ENCODE results near the gene EXOC4.

Gene EXOC4

DNA sequence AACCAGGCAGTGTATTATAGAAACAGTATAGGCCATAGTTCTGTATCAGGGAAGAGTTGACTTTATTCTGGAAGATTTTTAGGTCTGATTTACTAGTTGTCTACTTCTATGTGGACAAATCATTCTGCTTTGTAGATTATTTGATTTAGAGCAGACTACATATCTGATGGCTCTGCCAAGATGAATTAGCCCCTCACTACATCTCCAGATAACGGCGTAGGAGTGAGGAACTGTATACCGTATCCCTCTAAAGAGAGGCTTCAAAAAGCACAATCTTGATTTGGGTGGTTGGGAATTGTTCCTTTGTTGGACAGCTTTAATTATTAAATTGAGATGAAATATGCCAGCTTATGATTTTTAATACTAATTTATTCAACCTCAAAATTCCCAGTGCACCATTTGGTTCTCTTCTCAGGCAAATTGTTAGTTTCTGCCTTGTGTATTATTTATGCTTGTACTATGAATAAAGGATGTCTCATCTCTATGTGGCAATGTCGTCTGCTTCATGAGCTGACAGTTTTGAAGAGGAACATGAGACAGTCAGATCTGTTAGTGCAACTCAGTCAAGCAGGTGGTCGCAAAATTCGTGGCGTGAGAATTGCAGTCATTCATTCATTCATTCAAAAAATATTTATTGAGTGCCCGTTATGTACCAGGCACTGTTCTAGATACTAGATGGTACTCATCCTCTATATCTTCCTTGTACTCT is 422.8 kb downstream of the EXOC4 start:
- peaks cover 3% of the 10 kb centered on the region for H3K9me3 Mint-ChIP-seq
- DNase-seq (ENCODE audit: low spot score in 2 of 2), result no peak

DNA sequence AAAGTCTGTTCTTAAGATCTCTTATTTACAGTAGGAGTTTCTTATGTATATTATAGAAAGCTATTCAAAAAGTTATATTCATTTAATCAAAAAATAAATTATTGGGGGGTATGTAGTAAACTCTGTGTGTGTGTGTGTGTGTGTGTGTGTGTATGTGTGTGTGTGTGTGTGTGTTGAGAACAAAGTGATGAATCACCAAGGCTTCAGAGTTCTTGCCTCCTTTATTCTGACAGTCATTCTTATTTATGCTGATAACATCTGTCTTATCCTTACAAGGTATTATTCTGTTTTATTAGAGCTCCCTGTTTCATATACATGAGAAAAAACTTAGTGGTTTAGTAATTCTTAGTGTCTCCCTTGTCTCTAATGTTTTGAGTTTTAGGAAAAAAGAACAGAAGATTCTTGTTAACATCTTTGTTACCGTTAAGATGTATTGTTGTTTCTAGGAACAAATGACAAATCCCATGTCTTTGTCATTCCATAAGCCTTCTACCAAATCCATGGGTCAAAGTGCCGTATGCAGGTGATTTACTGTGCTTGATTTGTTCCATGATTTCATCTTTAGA is 424.0 kb downstream of the EXOC4 start:
- Mint-ChIP-seq H3K36me3 (no peaks in the 10 kb centered on the region), H3K27ac (no peak overlapping the region), H3K9me3 (no peaks in the 10 kb centered on the region), H3K4me1 (no peaks in the 10 kb centered on the region), H3K4me3 (no peak overlapping the region)
- ATAC-seq (no peak), DNase-seq (ENCODE audit: low spot score in 2 of 2) (no peak)

More for the DNA sequence above, 422.8 kb downstream of the EXOC4 start:
- Mint-ChIP-seq H3K27ac (no peak overlapping the region), H3K36me3 (no peaks in the 10 kb centered on the region), H3K4me3 (no peak overlapping the region), H3K4me1 (no peaks in the 10 kb centered on the region)
- ATAC-seq, result no peak

- no peaks in the 10 kb centered on the region for H3K4me1 Mint-ChIP-seq
- H3K36me3 Mint-ChIP-seq, result no peaks in the 10 kb centered on the region
- H3K9me3 Mint-ChIP-seq, result no peaks in the 10 kb centered on the region
- no peak for ATAC-seq
- no peak overlapping the region for H3K4me3 Mint-ChIP-seq
- no peak for DNase-seq (ENCODE audit: low spot score in 2 of 2)
- no peak overlapping the region for H3K27ac Mint-ChIP-seq
These were observed 425.4 kb downstream of the EXOC4 start for GRCh38 chr7:133678137-133678814.

DNA sequence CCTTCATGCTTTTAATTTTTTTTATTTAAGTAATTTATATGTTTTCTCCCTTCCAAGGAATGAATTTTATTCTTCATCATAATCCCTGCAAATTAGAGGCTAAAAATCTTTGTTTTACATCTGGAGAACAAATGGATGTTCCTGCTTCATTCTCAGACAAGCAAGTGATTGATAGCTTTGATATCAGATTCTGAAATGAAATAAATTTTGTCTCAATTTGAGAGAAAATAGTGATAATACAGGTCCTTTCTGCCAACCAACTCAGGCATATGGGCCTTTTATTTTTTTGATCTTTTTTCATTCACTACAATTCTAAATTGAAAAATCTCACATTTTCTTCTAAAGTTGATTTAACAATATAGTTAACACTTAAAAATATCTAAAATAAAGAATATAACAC is 427.1 kb downstream of the EXOC4 start:
- ATAC-seq, result no peak

DNA sequence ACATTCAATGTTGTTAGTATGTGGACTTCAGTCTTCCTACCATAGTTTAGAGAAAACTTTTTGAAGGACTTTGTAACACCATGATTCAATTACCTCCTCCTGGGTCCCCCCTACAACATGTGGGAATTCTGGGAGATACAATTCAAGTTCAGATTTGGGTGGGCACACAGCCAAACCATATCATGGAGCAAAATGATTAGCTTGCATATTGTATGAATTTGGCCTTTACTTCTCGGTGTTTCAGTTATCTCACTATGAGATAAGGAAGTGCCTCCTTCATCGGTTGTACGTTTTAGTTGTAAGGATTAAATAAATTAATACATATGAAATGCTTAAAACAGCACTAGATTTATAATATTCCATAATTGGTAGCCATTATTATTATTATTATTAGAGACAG is 428.7 kb downstream of the EXOC4 start:
- Mint-ChIP-seq H3K27ac (no peak overlapping the region), H3K9me3 (no peaks in the 10 kb centered on the region), H3K4me1 (no peaks in the 10 kb centered on the region), H3K4me3 (no peak overlapping the region), H3K36me3 (no peaks in the 10 kb centered on the region)
- DNase-seq (ENCODE audit: low spot score in 2 of 2) (no peak), ATAC-seq (no peak)

More for the DNA sequence above, 427.1 kb downstream of the EXOC4 start:
- Mint-ChIP-seq H3K27ac (no peak overlapping the region), H3K9me3 (no peaks in the 10 kb centered on the region), H3K4me1 (no peaks in the 10 kb centered on the region), H3K36me3 (no peaks in the 10 kb centered on the region), H3K4me3 (no peak overlapping the region)
- DNase-seq (ENCODE audit: low spot score in 2 of 2), result no peak

DNA sequence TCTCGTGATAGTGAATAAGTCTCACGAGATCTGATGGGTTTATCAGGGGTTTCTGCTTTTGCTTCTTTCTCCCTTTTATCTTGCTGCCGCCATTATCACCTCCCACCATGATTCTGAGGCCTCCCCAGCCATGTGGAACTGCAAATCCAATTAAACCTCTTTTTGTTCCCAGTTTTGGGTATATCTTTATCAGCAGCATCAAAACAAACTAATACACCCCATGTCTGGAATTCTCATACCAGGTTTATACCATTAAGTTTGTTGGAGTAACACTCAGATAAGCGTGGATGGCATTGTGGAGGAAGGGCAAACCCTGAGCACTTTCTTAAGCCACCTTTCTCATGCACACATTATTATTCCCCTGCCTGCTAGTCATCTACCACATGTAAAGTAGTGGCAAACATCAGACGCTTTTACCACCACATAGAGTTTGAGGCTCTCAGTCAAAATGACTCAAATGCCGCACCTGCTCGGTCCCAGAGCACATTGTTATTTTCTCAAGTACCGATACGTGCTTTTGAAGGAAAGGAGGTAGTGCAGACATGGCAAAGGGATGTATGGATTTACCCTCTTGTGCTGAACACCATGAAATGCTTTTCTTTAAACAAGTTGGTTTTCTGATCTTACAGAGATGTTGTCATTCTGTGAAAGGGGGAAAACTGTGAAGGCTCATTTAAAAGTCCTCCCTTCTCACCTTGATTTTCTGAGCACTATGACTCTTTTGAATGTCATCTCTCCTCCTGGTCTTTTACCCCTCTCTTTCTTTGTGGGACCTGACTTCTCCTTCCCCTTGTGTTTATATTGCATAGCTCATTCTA is 429.7 kb downstream of the EXOC4 start:
- DNase-seq (ENCODE audit: low spot score in 2 of 2), result no peak
- H3K4me3 Mint-ChIP-seq, result no peak overlapping the region
- no peak for ATAC-seq
- H3K9me3 Mint-ChIP-seq, result no peaks in the 10 kb centered on the region
- H3K36me3 Mint-ChIP-seq, result no peaks in the 10 kb centered on the region
- H3K27ac Mint-ChIP-seq, result no peak overlapping the region
- H3K4me1 Mint-ChIP-seq, result no peaks in the 10 kb centered on the region

- Mint-ChIP-seq H3K9me3 (no peaks in the 10 kb centered on the region), H3K36me3 (no peaks in the 10 kb centered on the region), H3K4me3 (no peak overlapping the region), H3K4me1 (no peaks in the 10 kb centered on the region), H3K27ac (no peak overlapping the region)
- no peak for DNase-seq (ENCODE audit: low spot score in 2 of 2)
- ATAC-seq, result no peak
These were observed 430.2 kb downstream of the EXOC4 start for GRCh38 chr7:133683182-133683454.

DNA sequence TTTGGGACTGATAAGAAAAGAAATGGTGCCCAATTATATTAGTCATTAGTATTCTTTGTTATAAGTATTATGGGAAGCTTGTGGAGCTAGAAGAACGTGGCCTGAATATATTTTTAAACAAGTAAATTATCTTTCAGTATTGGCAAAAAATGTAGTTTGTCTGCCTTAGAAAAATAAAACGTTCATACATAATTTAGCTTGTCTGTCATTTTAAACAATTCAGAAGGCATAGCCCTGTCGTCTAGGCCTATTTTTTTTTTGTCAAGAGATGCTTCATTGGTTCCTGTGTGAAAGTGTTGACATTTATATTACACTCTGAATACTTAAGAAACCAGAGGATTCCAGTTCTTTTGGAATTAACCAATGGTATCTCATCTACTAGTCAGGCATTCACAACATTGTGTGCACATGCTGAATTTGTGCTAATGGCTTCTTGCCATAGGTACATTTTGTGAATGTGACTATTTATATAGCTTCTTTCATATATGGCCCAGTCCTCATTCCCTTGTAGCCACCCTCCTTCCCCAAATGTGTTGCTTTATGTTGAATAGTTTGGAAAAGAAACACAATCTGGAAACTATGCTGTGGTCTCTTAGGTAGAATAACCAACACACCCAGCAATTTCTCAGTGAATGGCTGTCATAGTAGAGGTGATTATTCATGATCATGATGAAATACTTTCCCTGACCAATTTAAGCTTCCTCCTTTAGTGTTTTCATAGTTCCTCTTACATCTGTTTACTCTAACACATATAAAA is 435.8 kb downstream of the EXOC4 start:
- no peaks in the 10 kb centered on the region for H3K36me3 Mint-ChIP-seq
- DNase-seq (ENCODE audit: low spot score in 2 of 2), result no peak
- no peak overlapping the region for H3K4me3 Mint-ChIP-seq
- no peak overlapping the region for H3K27ac Mint-ChIP-seq
- no peaks in the 10 kb centered on the region for H3K4me1 Mint-ChIP-seq
- no peak for ATAC-seq
- no peaks in the 10 kb centered on the region for H3K9me3 Mint-ChIP-seq

DNA sequence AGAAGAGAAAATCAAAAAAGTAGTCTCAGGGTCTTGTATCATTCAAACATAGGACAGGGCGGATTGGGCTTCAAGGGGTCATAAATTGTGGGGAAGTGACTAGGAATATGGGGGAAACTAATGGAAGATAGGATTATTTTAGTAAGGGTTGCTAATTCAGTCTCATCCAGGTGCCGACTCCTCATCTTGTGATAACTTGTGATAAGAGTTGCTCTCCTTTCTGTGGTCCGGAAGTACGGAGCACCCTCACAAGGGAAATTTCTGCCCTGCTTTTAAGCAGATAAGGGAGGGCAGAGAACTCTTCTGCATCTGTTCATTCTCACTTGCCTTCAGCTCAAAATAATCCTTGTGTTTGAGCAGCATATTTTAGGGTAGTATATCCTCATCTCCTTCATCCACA is 437.9 kb downstream of the EXOC4 start:
- Mint-ChIP-seq H3K27ac (no peak overlapping the region), H3K4me3 (no peak overlapping the region), H3K4me1 (no peaks in the 10 kb centered on the region), H3K36me3 (no peaks in the 10 kb centered on the region), H3K9me3 (no peaks in the 10 kb centered on the region)
- ATAC-seq (no peak), DNase-seq (ENCODE audit: low spot score in 2 of 2) (no peak)

- no peak for ATAC-seq
- Mint-ChIP-seq H3K27ac (no peak overlapping the region), H3K9me3 (no peaks in the 10 kb centered on the region), H3K36me3 (no peaks in the 10 kb centered on the region), H3K4me3 (no peak overlapping the region), H3K4me1 (no peaks in the 10 kb centered on the region)
- DNase-seq (ENCODE audit: low spot score in 2 of 2), result no peak
These were observed 439.1 kb downstream of the EXOC4 start for GRCh38 chr7:133691727-133692610.

GRCh38 chr7:133693281-133693680 is 440.4 kb downstream of the EXOC4 start:
- DNase-seq (ENCODE audit: low spot score in 2 of 2) (no peak), ATAC-seq (no peak)
- Mint-ChIP-seq H3K4me3 (no peak overlapping the region), H3K27ac (no peak overlapping the region), H3K36me3 (no peaks in the 10 kb centered on the region), H3K4me1 (no peaks in the 10 kb centered on the region), H3K9me3 (no peaks in the 10 kb centered on the region)

DNA sequence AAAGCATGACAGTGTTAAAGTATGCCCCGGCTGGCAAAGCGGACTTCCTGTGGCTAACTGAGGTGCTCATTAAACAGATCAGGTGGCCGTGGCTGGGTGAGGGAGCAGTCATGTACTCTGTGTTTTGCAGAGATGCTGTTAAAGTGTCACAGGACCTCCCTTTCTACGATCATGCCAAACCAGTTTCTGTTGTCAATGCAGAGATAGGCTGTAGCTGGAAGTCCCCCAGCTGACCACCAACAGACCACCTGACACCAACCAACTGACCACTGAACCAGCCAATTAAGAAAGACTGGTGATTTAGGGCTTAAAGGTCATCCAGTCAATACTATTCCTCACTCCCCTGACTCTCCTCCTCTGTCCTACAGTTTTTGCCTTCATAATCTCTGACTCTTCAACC is 443.2 kb downstream of the EXOC4 start:
- Mint-ChIP-seq H3K4me3 (no peak overlapping the region), H3K4me1 (no peaks in the 10 kb centered on the region), H3K27ac (no peak overlapping the region), H3K36me3 (no peaks in the 10 kb centered on the region), H3K9me3 (no peaks in the 10 kb centered on the region)
- no peak for ATAC-seq
- no peak for DNase-seq (ENCODE audit: low spot score in 2 of 2)

GRCh38 chr7:133697585-133697984 is 444.7 kb downstream of the EXOC4 start:
- Mint-ChIP-seq H3K27ac (no peak overlapping the region), H3K4me1 (no peaks in the 10 kb centered on the region), H3K36me3 (no peaks in the 10 kb centered on the region), H3K4me3 (no peak overlapping the region), H3K9me3 (no peaks in the 10 kb centered on the region)
- DNase-seq (ENCODE audit: low spot score in 2 of 2), result no peak
- no peak for ATAC-seq

- Mint-ChIP-seq H3K36me3 (no peaks in the 10 kb centered on the region), H3K4me1 (no peaks in the 10 kb centered on the region), H3K27ac (no peak overlapping the region), H3K4me3 (no peak overlapping the region), H3K9me3 (no peaks in the 10 kb centered on the region)
- ATAC-seq, result no peak
- no peak for DNase-seq (ENCODE audit: low spot score in 2 of 2)
These were observed 445.2 kb downstream of the EXOC4 start for GRCh38 chr7:133698127-133698526.

Measured in stimulated activated effector memory CD8-positive, alpha-beta T cell treated with anti-CD3 and anti-CD28 coated beads, Interleukin-12 subunit alpha, Interleukin-12 subunit beta, amount 100 ng/mL, for 72 hours (primary cell).